ENCODE results near the gene B3GALT5. TPM values are rescaled to one million over a fixed set of nuclear protein-coding genes. Genes with fewer than 3 reads are reported as not detected.

B3GALT5 gene
- total RNA-seq, 4 donors from 2014 or later = 0.13 to 1.3 (median 0.77) TPM

GRCh38 chr21:39713905-39714304 is 101.2 kb downstream of the B3GALT5 start:
- no peaks in the 10 kb centered on the region for H3K4me1 ChIP-seq
- 95% methylated on average over 5 to 7 of the region's 7 CpGs for WGBS, 2 donors (ENCODE audit: low coverage in 1 of 2)
- H3K36me3 ChIP-seq = no peaks in the 10 kb centered on the region
- no peak for ATAC-seq
- H3K27ac ChIP-seq = no peak overlapping the region
- peaks cover 15% of the 10 kb centered on the region for H3K27me3 ChIP-seq
- H3K4me3 ChIP-seq = no peak overlapping the region
- no peak for TF ChIP-seq POLR2AphosphoS5 (IDR thresholded peaks at IDR 0.05)
- TF ChIP-seq CTCF (IDR thresholded peaks at IDR 0.05) = no peak
- TF ChIP-seq POLR2A (IDR thresholded peaks at IDR 0.05) = no peak
- TF ChIP-seq EP300 (IDR thresholded peaks at IDR 0.05) = no peak
- H3K9me3 ChIP-seq = no peaks in the 10 kb centered on the region

- TF ChIP-seq CTCF (IDR thresholded peaks at IDR 0.05) (no peak), POLR2A (IDR thresholded peaks at IDR 0.05) (no peak), POLR2AphosphoS5 (IDR thresholded peaks at IDR 0.05) (no peak), EP300 (IDR thresholded peaks at IDR 0.05) (no peak)
- Histone ChIP-seq H3K4me3 (no peak overlapping the region), H3K36me3 (no peaks in the 10 kb centered on the region), H3K27me3 (peaks cover 20% of the 10 kb centered on the region), H3K9me3 (no peaks in the 10 kb centered on the region), H3K27ac (no peak overlapping the region), H3K4me1 (no peaks in the 10 kb centered on the region)
- WGBS, 2 donors (ENCODE audit: low coverage in 1 of 2) = 60% methylated on average over 1 of the region's 1 CpG
- no peak for ATAC-seq
Measured at GRCh38 chr21:39714331-39714730, 101.6 kb downstream of the B3GALT5 start.

- TF ChIP-seq CTCF (IDR thresholded peaks at IDR 0.05) (peak; percentile 50 to 75 (median 60)), EP300 (IDR thresholded peaks at IDR 0.05) (no peak)
- H3K27ac ChIP-seq = no peak overlapping the region
- peaks cover 24% of the 10 kb centered on the region for H3K27me3 ChIP-seq
- H3K4me1 ChIP-seq = no peaks in the 10 kb centered on the region
- no peaks in the 10 kb centered on the region for H3K9me3 ChIP-seq
- WGBS, 2 donors (ENCODE audit: low coverage in 1 of 2) = 19 to 38% methylated on average over 6 to 8 of the region's 10 CpGs
- ATAC-seq = no peak
- no peak overlapping the region for H3K4me3 ChIP-seq
- H3K36me3 ChIP-seq = no peaks in the 10 kb centered on the region
Measured at GRCh38 chr21:39715804-39716397, 103.2 kb downstream of the B3GALT5 start.

DNA sequence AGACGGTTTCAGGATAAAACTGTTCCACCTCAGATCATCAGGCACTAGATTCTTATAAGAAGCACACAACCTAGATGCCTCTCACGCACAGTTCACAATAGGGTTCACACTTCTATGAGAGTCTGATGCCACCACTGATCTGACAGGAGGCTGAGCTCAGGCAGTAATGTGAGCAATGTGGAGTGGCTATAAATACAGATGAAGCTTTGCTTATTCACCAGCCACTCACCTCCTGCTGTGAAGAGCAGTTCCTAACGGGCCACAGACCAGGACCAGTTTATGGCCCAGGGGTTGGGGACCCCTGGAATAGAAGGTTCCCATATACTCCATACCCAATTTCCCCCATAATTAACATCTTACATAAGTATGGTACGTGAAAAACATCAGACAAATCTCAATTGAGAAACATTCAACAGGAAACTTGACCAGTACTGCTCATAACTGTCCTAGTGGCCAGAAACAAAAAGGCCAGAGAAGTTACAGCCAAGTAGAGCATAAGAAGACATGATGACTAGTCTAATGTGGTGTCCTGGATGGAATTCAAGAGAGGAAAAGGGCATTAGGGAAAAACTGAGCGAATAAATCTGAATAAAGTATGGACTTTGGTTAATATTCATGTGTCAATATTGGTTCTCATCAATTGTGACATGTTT is 107.5 kb downstream of the B3GALT5 start:
- no peak for ATAC-seq

More for the DNA sequence above, 107.5 kb downstream of the B3GALT5 start:
- Histone ChIP-seq H3K36me3 (no peaks in the 10 kb centered on the region), H3K4me3 (no peak overlapping the region), H3K27me3 (peaks cover 15% of the 10 kb centered on the region), H3K4me1 (no peaks in the 10 kb centered on the region), H3K9me3 (no peaks in the 10 kb centered on the region), H3K27ac (no peak overlapping the region)
- 82 to 93% methylated on average over 3 to 4 of the region's 5 CpGs for WGBS, 2 donors (ENCODE audit: low coverage in 1 of 2)
- TF ChIP-seq POLR2A (IDR thresholded peaks at IDR 0.05) (no peak), POLR2AphosphoS5 (IDR thresholded peaks at IDR 0.05) (no peak), EP300 (IDR thresholded peaks at IDR 0.05) (no peak), CTCF (IDR thresholded peaks at IDR 0.05) (no peak)

All from gastroesophageal sphincter (tissue), 4 donors.